Colon (tissue), 2 donors: ENCODE data around the gene SLC35E2B.

Experiments
- FAIRE-seq: peaks from 2 replicates; lab custom pipeline; 2012; peaks lifted over from hg19 to GRCh38; lab: Jason Lieb, UNC
- donor health status: control.
- donor health status: control.

Gene SLC35E2B

GRCh38 chr1:1609822-1610485 is 82.6 kb downstream of the SLC35E2B start:
- FAIRE-seq: no peak
